Trophoblast cell (in vitro differentiated cells and primary cell): ENCODE results near the gene PSMB1.
A peak's percentile ranks its signal among the peaks of the same experiment; 100 is the strongest.
"Not testable (repeated sequence)": the region's sequence is repeated elsewhere in the genome, so short reads cannot be mapped to it uniquely, and the experiment has no call there.

ENCODE experiments used
- DNase-seq, 2 donors: peaks; one replicate each; pipeline ENCODE4 v3.0.0-alpha.2; 2016
- H2AFZ ChIP-seq: 2 replicates; pipeline ENCODE4 v1.6.1; 2013; ENCODE audit warnings: low read length, moderate library complexity, mild to moderate bottlenecking; ENCODE audit not compliant: insufficient read depth, poor library complexity
- H2AK5ac ChIP-seq: 2 replicates; pipeline ENCODE4 v1.6.1; 2013; ENCODE audit warnings: mild to moderate bottlenecking, low read length
- H2BK120ac ChIP-seq: 2 replicates; pipeline ENCODE4 v1.6.1; 2013; ENCODE audit warnings: low read length, mild to moderate bottlenecking, moderate library complexity; ENCODE audit not compliant: insufficient read depth, poor library complexity
- H2BK12ac ChIP-seq: 2 replicates; pipeline ENCODE4 v1.6.1; 2013; ENCODE audit warnings: mild to moderate bottlenecking, low read length, moderate library complexity
- H2BK5ac ChIP-seq: 2 replicates; pipeline ENCODE4 v1.6.1; 2013; ENCODE audit warnings: low read length, low read depth, moderate library complexity, mild to moderate bottlenecking; ENCODE audit not compliant: poor library complexity
- H3K14ac ChIP-seq: 2 replicates; pipeline ENCODE4 v1.6.1; 2013; ENCODE audit warnings: mild to moderate bottlenecking, low read length
- H3K18ac ChIP-seq: 2 replicates; pipeline ENCODE4 v1.6.1; 2013; ENCODE audit warnings: mild to moderate bottlenecking, low read length
- H3K23ac ChIP-seq: 2 replicates; pipeline ENCODE4 v1.6.1; 2013; ENCODE audit warnings: low read length
- H3K27ac ChIP-seq: 2 replicates; pipeline ENCODE4 v1.5.1; 2013; ENCODE audit warnings: low read depth, mild to moderate bottlenecking, inconsistent platforms, low read length, moderate library complexity
- H3K27me3 ChIP-seq: 2 replicates; pipeline ENCODE4 v1.6.1; 2013; ENCODE audit warnings: inconsistent platforms, mild to moderate bottlenecking, low read length, moderate library complexity; ENCODE audit not compliant: insufficient read depth
- H3K36me3 ChIP-seq, 2 experiments: 1 replicate in 1 of 2; 2 replicates in 1 of 2; pipeline ENCODE4 v1.6.1; 2013; ENCODE audit warnings: low read length in 2 of 2, mild to moderate bottlenecking in 2 of 2, moderate library complexity in 1 of 2; ENCODE audit not compliant: insufficient read depth in 2 of 2, control insufficient read depth in 1 of 2
- H3K4ac ChIP-seq: 2 replicates; pipeline ENCODE4 v1.6.1; 2013; ENCODE audit warnings: low read depth, mild to moderate bottlenecking, low read length, moderate library complexity
- H3K4me1 ChIP-seq, 2 experiments: 1 replicate in 1 of 2; 2 replicates in 1 of 2; pipeline ENCODE4 v1.6.1; 2013; ENCODE audit warnings: low read length in 2 of 2, mild to moderate bottlenecking in 2 of 2, moderate library complexity in 1 of 2; ENCODE audit not compliant: insufficient read depth in 2 of 2, control insufficient read depth in 1 of 2
- H3K4me2 ChIP-seq: 2 replicates; pipeline ENCODE4 v1.6.1; 2013; ENCODE audit warnings: inconsistent platforms, mild to moderate bottlenecking, low read length, moderate library complexity
- H3K4me3 ChIP-seq: 2 replicates; pipeline ENCODE4 v1.5.1; 2013; ENCODE audit warnings: mild to moderate bottlenecking, low read depth, low read length, inconsistent platforms
- H3K79me1 ChIP-seq: one replicate; pipeline ENCODE4 v1.6.1; 2013; ENCODE audit warnings: low read length
- H3K79me2 ChIP-seq: 2 replicates; pipeline ENCODE4 v1.6.1; 2013; ENCODE audit warnings: low read length, mild to moderate bottlenecking; ENCODE audit not compliant: control insufficient read depth, insufficient read depth, poor library complexity
- H3K9ac ChIP-seq: 2 replicates; pipeline ENCODE4 v1.6.1; 2013; ENCODE audit warnings: mild to moderate bottlenecking, low read length
- H3K9me3 ChIP-seq: 2 replicates; pipeline ENCODE4 v1.6.1; 2013; ENCODE audit warnings: low read depth, mild to moderate bottlenecking, control low read depth, inconsistent platforms, low read length; ENCODE audit not compliant: insufficient read depth
- H4K12ac ChIP-seq: 2 replicates; pipeline ENCODE4 v1.6.1; 2013; ENCODE audit warnings: low read depth, mild to moderate bottlenecking, low read length, moderate library complexity
- H4K8ac ChIP-seq: 2 replicates; pipeline ENCODE4 v1.6.1; 2013; ENCODE audit warnings: low read depth, mild to moderate bottlenecking, low read length, moderate library complexity
- H4K91ac ChIP-seq: one replicate; pipeline ENCODE4 v1.6.1; 2013; ENCODE audit warnings: low read depth, mild to moderate bottlenecking, low read length, moderate library complexity
- WGBS: extraction: QIAGEN DNeasy Blood & Tissue Kit; methylation state at CpG from one replicate; pipeline ENCODE4 v1.1.7; 2013; ENCODE audit warnings: missing lambda C conversion rate; ENCODE audit not compliant: insufficient read length, insufficient coverage; ENCODE audit errors: extremely low coverage; 5-methylcytosine and 5-hydroxymethylcytosine counted together

PSMB1 gene

DNA sequence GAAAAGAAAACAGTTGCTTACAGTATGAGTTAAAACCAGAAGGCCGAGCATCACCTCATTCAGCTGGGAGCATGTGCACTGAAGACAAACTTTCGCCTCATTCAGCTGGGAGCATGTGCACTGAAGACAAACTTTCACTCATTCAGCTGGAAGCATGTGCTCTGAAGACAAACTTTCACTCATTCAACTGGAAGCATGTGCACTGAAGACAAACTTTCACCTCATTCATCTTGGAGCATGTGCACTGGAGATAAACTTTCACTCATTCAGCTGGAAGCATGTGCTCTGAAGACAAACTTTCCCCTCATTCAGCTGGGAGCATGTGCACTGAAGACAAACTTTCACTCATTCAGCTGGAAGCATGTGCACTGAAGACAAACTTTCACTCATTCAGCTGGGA, 45.4 kb downstream of the PSMB1 start:
- H3K79me2 ChIP-seq, H3K23ac ChIP-seq, H2BK5ac ChIP-seq, H2BK12ac ChIP-seq, H3K9me3 ChIP-seq, H3K4me1 ChIP-seq, H3K18ac ChIP-seq, H3K27me3 ChIP-seq, H4K8ac ChIP-seq, H4K91ac ChIP-seq, H2AFZ ChIP-seq, H3K14ac ChIP-seq, H3K4me2 ChIP-seq, H3K9ac ChIP-seq, DNase-seq, H2BK120ac ChIP-seq, H4K12ac ChIP-seq, H3K79me1 ChIP-seq, H3K36me3 ChIP-seq, H3K27ac ChIP-seq, H3K4ac ChIP-seq, H3K4me3 ChIP-seq, H2AK5ac ChIP-seq: not testable (repeated sequence)
- WGBS, result no CpG with 5 or more reads among the region's 2 CpGs

DNA sequence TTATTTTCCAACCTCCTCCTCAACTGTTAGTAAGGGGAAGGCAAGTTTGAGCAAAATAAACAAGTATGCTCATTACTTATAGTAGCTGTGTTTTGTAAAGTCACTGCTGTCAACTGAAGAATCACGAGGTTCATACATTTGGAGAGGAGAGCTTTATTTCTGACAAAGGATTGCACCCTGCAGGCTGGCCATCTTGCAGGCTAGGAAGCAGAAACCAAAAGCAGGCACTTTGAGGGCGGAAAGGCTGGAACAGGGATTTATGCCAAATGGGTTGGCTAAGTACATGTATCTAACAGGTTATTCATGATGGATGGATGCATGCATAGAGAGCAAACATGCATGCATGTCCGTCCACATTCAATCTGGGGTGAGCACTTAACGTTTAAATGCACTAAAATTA, 46.7 kb downstream of the PSMB1 start:
- Histone ChIP-seq H3K36me3 (no peaks in the 10 kb centered on the region), H3K23ac (peak overlapping the region; percentile 70), H4K8ac (no peak overlapping the region), H3K4ac (no peak overlapping the region), H2BK5ac (no peak overlapping the region), H3K27me3 (no peaks in the 10 kb centered on the region), H3K18ac (no peak overlapping the region), H2BK120ac (no peak overlapping the region), H3K79me1 (no peaks in the 10 kb centered on the region), H3K4me3 (no peak overlapping the region), H3K14ac (no peak overlapping the region), H3K4me2 (no peak overlapping the region), H3K79me2 (no peaks in the 10 kb centered on the region), H3K9ac (no peak overlapping the region), H3K9me3 (peaks cover 17% of the 10 kb centered on the region), H2AFZ (no peak overlapping the region), H2BK12ac (no peak overlapping the region), H3K27ac (no peak overlapping the region), H3K4me1 (no peaks in the 10 kb centered on the region), H4K12ac (no peak overlapping the region), H4K91ac (no peak overlapping the region), H2AK5ac (no peak overlapping the region)
- no CpG with 5 or more reads among the region's 4 CpGs for WGBS
- DNase-seq, result no peak

DNA sequence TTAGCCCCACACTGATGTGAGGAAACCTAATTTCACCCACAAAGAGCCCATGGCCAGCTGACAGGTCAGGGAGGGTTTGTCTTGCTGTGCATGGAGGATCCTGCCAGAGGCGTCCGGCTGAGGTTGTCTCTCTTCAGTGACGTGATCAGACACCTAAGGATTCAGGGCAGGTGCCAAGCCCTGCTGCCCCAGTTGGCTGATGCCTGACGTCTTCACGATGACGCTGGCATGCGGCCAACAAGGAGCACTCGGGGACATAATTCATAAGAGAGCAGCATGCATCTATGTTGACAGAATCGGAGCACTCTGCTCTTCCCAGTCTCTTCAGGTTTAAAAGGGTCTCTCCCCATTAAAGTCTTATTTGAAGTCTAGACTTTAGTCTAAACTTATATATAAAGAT, 47.8 kb downstream of the PSMB1 start:
- no peak overlapping the region for H3K23ac ChIP-seq
- H3K4me1 ChIP-seq, result no peaks in the 10 kb centered on the region
- H3K27me3 ChIP-seq, result no peaks in the 10 kb centered on the region
- H3K36me3 ChIP-seq, result no peaks in the 10 kb centered on the region
- no peak overlapping the region for H2AFZ ChIP-seq
- no peak overlapping the region for H3K9ac ChIP-seq
- no peak overlapping the region for H2BK120ac ChIP-seq
- H3K4me3 ChIP-seq, result no peak overlapping the region
- H2BK5ac ChIP-seq, result no peak overlapping the region
- no peak overlapping the region for H4K8ac ChIP-seq
- H2BK12ac ChIP-seq, result no peak overlapping the region
- no peak overlapping the region for H3K4ac ChIP-seq
- no peak overlapping the region for H3K14ac ChIP-seq
- no peaks in the 10 kb centered on the region for H3K79me1 ChIP-seq
- no peak overlapping the region for H4K91ac ChIP-seq
- no peak for DNase-seq
- no peak overlapping the region for H2AK5ac ChIP-seq
- WGBS, result no CpG with 5 or more reads among the region's 9 CpGs
- no peak overlapping the region for H4K12ac ChIP-seq
- no peak overlapping the region for H3K4me2 ChIP-seq
- H3K9me3 ChIP-seq, result peaks cover 22% of the 10 kb centered on the region
- no peak overlapping the region for H3K18ac ChIP-seq
- no peak overlapping the region for H3K27ac ChIP-seq
- no peaks in the 10 kb centered on the region for H3K79me2 ChIP-seq

- Histone ChIP-seq H3K9me3 (peaks cover 23% of the 10 kb centered on the region), H3K23ac (no peak overlapping the region), H4K12ac (no peak overlapping the region), H3K27me3 (no peaks in the 10 kb centered on the region), H2AFZ (no peak overlapping the region), H2BK5ac (no peak overlapping the region), H2BK120ac (no peak overlapping the region), H2AK5ac (no peak overlapping the region), H3K4me3 (no peak overlapping the region), H4K91ac (no peak overlapping the region), H3K36me3 (no peaks in the 10 kb centered on the region), H3K18ac (no peak overlapping the region), H3K27ac (no peak overlapping the region), H3K79me2 (peaks cover 2% of the 10 kb centered on the region), H3K14ac (no peak overlapping the region), H3K4me2 (no peak overlapping the region), H2BK12ac (no peak overlapping the region), H3K4me1 (no peaks in the 10 kb centered on the region), H3K79me1 (no peaks in the 10 kb centered on the region), H4K8ac (no peak overlapping the region), H3K9ac (no peak overlapping the region), H3K4ac (no peak overlapping the region)
- DNase-seq, result no peak
- no CpG with 5 or more reads among the region's 4 CpGs for WGBS
Observed at GRCh38 chr6:170504479-170504878, 48.6 kb downstream of the PSMB1 start.

GRCh38 chr6:170503414-170503761, 49.7 kb downstream of the PSMB1 start:
- Histone ChIP-seq H2BK5ac (no peak overlapping the region), H3K14ac (no peak overlapping the region), H2AK5ac (no peak overlapping the region), H4K91ac (no peak overlapping the region), H3K79me2 (peaks cover 2% of the 10 kb centered on the region), H3K4me2 (no peak overlapping the region), H3K27me3 (no peaks in the 10 kb centered on the region), H3K18ac (no peak overlapping the region), H3K23ac (no peak overlapping the region), H3K4me3 (no peak overlapping the region), H4K12ac (no peak overlapping the region), H3K9me3 (peaks cover 23% of the 10 kb centered on the region), H4K8ac (no peak overlapping the region), H2AFZ (no peak overlapping the region), H3K4ac (no peak overlapping the region), H3K27ac (no peak overlapping the region), H3K4me1 (peaks cover 2 to 3% of the 10 kb centered on the region in 2 experiments), H2BK120ac (no peak overlapping the region), H3K36me3 (no peaks in the 10 kb centered on the region), H3K9ac (no peak overlapping the region), H3K79me1 (no peaks in the 10 kb centered on the region), H2BK12ac (no peak overlapping the region)
- no peak for DNase-seq
